GM19455 (cell line): ENCODE measurements around the gene LCN12.
"Not testable (repeated sequence)": the region's sequence is repeated elsewhere in the genome, so short reads cannot be mapped to it uniquely, and the experiment has no call there.

Experiments
- ATAC-seq: cut with Tn5 transposase; IDR thresholded peaks from one replicate; pipeline ENCODE4 v1.9.1; 2021; ENCODE audit not compliant: unreplicated experiment

LCN12 gene

GRCh38 chr9:136985027-136985602 is 33.0 kb downstream of the LCN12 start:
- ATAC-seq = no peak

- no peak for ATAC-seq
Observed at GRCh38 chr9:136985853-136986252, 33.8 kb downstream of the LCN12 start.

GRCh38 chr9:136988872-136989271 is 36.8 kb downstream of the LCN12 start:
- ATAC-seq = no peak

- ATAC-seq = no peak
Observed at GRCh38 chr9:136990242-136990911, 38.3 kb downstream of the LCN12 start.

GRCh38 chr9:136991993-136992818 is 40.1 kb downstream of the LCN12 start, which contains the start of gene PAXX:
Gene PAXX (plus strand): TSS chr9:136992422. CDS start chr9:136992444, 22 bp downstream.
- ATAC-seq = peak; percentile 77

GRCh38 chr9:136992819-136993369 is 40.8 kb downstream of the LCN12 start:
- ATAC-seq = peak; percentile 10

- ATAC-seq = no peak
Observed at GRCh38 chr9:136994180-136994887, 42.3 kb downstream of the LCN12 start.

- ATAC-seq = no peak
Observed at GRCh38 chr9:136994888-136995230, 42.8 kb downstream of the LCN12 start.

GRCh38 chr9:136995362-136995761 is 43.3 kb downstream of the LCN12 start:
- ATAC-seq = no peak

GRCh38 chr9:136995772-136996311 is 43.8 kb downstream of the LCN12 start:
- ATAC-seq = no peak

GRCh38 chr9:136996361-136997292 is 44.6 kb downstream of the LCN12 start, which contains the start of gene CLIC3:
Gene CLIC3 (minus strand): TSS chr9:136996568. CDS start chr9:136996543, 25 bp downstream.
- no peak for ATAC-seq

- no peak for ATAC-seq
Observed at GRCh38 chr9:136997371-136997770, 45.3 kb downstream of the LCN12 start.

- no peak for ATAC-seq
Observed at GRCh38 chr9:136997830-136998234, 45.8 kb downstream of the LCN12 start.

- ATAC-seq = peak; percentile 59
Observed at GRCh38 chr9:137000177-137000930, 48.3 kb downstream of the LCN12 start.

GRCh38 chr9:137001857-137002645 is 50.0 kb downstream of the LCN12 start:
- no peak for ATAC-seq

GRCh38 chr9:137002646-137003041 is 50.6 kb downstream of the LCN12 start:
- no peak for ATAC-seq

- ATAC-seq = not testable (repeated sequence)
Observed at GRCh38 chr9:137004285-137004684, 52.2 kb downstream of the LCN12 start.
